Fibroblast of mammary gland (primary cell): Measurements from ENCODE around the gene GATAD2B.

Experiments
- DNase-seq: peaks from one replicate; pipeline ENCODE4 v3.0.0-alpha.2; 2010; ENCODE audit warnings: low read depth
- H3K4me3 ChIP-seq: 2 replicates; pipeline ENCODE4 v1.5.1; 2011; ENCODE audit warnings: low read depth, mild to moderate bottlenecking, low read length, moderate library complexity; ENCODE audit not compliant: control insufficient read depth
- TF ChIP-seq, protein P1 (sequence below): conservative IDR thresholded peaks from 2 replicates; pipeline ENCODE4 v1.5.1; 2011; ENCODE audit warnings: low read depth, low read length, inconsistent platforms; ENCODE audit not compliant: control insufficient read depth, insufficient read depth

Gene GATAD2B

DNA sequence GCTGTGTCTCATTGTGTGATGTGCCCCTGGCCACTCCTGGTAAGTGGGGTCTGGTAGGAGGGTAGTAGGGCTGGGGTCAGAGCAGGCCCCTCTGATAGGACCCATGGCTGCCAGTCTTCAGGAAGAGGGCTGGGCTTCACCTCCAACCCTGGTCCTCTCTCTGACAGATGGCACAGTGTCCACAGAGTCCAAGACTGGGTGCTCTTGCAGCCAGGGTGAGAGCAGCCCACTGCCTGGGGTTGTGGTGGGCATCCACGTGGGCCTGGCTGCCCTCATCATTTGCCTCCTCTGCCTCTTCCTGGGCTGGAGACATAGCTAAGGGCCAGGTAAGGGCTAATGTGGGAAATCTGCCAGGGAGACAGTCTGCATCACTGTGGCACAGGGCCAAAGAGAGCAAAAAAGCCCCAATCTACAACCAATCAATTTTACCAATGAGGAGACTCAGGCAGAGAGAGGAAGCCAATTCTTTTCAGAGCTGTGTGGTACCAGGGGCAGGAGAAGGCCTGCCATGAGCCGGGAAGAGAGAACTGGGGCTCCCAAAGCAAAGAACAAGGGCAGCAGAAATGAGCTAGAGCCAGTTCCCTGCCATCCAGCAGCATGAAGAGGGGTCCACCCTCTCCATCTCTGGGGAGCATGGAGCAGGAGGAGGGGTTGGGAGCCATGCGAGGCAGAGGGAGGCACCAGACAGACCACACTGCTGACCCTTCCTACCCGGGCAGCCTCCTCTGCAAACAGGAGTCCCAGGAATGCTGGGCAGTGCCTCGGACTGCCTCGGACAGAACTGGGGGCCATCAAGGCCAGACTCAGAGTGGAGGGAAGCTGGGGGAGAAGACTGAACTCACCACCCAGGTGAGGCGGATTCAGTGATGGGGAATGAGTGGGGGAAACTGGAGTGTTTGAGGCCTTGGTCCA, 120.7 kb downstream of the GATAD2B start:
- TF ChIP-seq, protein P1, sequence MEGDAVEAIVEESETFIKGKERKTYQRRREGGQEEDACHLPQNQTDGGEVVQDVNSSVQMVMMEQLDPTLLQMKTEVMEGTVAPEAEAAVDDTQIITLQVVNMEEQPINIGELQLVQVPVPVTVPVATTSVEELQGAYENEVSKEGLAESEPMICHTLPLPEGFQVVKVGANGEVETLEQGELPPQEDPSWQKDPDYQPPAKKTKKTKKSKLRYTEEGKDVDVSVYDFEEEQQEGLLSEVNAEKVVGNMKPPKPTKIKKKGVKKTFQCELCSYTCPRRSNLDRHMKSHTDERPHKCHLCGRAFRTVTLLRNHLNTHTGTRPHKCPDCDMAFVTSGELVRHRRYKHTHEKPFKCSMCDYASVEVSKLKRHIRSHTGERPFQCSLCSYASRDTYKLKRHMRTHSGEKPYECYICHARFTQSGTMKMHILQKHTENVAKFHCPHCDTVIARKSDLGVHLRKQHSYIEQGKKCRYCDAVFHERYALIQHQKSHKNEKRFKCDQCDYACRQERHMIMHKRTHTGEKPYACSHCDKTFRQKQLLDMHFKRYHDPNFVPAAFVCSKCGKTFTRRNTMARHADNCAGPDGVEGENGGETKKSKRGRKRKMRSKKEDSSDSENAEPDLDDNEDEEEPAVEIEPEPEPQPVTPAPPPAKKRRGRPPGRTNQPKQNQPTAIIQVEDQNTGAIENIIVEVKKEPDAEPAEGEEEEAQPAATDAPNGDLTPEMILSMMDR: no peak
- H3K4me3 ChIP-seq: no peak overlapping the region
- peak; percentile 5 for DNase-seq

DNA sequence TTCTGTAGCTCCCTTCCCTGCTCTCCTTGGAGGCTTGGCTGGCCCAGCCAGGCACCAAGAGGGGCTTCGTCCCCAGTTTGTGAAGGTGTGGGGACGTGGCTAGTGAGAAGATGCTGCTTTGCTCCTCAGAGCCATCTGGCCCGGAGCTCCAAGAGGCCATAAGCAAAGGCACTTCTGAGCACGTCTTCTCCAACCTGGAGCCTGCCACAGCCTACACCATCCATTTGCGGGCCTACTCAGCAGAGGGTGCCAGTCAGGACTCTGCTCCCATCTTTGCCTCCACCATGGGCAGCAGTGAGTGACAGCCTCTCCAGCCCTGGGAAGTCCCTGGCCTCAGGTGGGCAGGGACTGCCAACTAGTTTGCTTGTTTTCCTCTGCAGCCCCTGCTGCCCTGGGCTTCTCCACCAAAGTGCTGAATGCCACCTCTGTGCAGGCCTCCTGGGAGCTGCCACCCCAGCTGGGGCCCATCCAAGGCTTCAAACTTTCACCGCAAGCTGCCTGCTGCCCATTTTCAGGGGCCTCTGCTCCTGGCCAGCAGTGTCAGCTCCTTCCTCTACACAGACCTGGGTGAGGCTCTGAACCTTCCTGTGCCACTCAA, 121.6 kb downstream of the GATAD2B start:
- TF ChIP-seq, protein P1: no peak
- H3K4me3 ChIP-seq: no peak overlapping the region
- DNase-seq: no peak

DNA sequence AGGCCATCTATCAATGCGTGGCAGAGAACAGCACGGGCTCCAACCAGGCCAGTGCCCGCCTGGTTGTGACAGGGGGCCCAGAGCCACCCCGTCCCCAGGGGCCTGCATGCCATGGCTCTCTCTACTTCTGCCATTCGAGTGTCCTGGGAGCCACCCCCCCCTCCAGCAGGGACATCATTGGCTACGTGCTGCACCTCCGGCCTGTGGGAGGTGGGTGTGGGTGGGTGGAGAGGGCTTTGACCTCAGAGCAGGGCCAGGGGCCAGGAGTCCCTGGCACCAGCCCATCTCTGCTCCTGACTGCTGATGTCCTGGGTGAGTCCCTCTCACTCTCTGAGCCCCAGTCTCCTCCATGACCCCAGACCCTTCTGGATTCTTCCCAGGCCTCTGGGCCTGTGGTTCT, 122.3 kb downstream of the GATAD2B start:
- DNase-seq: no peak
- no peak overlapping the region for H3K4me3 ChIP-seq
- TF ChIP-seq, protein P1: no peak

DNA sequence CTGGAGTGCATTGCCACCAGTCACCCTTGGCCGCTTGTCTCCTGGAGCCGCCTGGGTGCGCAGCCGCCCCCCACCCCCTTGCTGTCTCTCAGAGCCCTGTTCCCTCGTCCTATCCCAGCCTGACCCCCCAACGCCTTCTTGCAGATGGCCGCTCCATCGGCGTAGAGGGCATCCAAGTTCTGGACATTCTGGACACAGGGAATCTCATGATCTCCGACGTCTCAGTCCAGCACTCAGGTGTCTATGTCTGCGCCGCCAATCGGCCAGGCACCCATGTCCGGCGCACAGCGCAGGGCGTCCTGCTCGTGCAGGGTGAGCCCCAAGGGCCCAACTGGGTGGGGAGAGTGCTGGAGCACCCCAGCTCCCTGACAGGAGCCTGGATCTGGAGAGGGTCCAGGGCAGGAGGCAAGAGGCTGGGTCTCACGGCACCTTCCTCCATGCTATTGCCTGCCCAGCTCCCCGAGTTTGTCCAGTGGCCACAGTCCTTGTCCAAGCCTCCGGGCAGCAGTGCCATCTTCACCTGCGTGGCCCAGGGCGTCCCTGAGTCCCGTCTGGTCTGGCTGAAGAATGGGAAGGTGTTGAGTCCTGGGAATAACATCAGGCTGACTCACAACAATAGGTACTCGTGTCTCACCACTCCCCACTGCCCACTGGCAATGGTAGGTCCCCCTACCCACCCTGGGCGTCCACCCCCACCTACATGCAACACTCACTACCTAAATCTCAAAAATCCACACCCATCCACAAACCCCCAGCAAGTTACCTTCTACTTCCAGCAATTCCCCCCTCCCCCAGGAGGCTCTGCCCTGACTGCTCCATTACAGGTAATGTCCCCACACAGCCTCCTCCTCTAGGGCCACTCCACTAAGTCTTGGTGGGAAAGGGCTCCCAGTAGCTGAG, 123.0 kb downstream of the GATAD2B start:
- TF ChIP-seq, protein P1: no peak
- H3K4me3 ChIP-seq: no peak overlapping the region
- DNase-seq: no peak

DNA sequence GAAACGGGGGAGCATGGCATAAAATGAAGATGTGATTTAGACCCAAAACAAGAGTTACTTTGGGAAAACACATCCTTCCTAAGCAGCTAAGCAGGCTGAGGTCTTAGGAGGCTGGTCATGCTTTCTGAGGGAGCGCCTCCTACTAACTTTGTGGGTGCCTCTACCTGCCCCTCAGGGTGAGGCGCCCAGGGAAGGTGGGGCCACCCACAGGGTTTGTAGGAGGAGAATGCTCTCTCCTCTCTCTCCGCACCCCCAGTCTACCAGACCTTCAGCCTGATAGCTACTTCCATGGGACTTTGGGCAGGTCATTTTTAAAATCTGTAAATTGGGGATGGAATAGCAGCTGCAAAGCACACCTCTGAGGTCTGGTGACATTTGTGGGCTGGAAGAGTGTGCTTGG, 123.8 kb downstream of the GATAD2B start:
- no peak for DNase-seq
- no peak overlapping the region for H3K4me3 ChIP-seq
- TF ChIP-seq, protein P1: no peak

DNA sequence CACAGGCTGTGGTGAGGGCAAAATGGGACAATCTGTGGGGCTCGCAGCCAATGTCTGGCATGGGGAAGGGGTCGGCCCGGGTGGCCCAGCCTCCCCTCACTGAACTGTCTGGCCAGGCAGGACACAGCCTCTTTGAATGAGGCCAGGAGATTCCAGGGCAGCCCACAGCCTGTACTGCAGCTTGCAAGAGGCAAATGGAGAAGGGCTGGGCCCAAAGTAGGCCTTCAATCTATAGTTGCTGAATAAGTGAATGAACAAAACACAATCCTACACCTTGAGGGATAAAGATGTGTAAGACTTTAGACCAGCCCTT, 124.3 kb downstream of the GATAD2B start:
- TF ChIP-seq, protein P1: no peak
- no peak overlapping the region for H3K4me3 ChIP-seq
- DNase-seq: no peak
